ENCODE results near the gene NCKAP5. TPM values are rescaled to one million over a fixed set of nuclear protein-coding genes. Genes with fewer than 3 reads are reported as not detected.

The NCKAP5 gene
- total RNA-seq, 4 donors from 2014 or later, result 0.55 to 6.6 (median 3.3) TPM; not detected in 1

DNA sequence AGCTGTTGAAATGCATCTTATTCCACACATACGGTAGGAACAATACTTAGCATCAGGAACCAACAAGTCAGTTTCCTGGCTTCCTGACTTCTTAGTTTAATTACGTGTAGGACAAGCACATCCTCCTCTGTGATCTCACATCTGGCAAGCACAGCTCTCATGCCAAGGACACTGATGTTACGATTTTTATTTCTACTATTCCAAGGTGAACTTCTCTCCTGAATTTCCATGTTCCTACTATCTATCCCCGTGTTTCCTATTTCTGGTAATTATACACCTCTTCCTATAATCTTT lies 374.0 kb downstream of the NCKAP5 start:
- no peak overlapping the region for H3K4me3 ChIP-seq
- DNase-seq, result no peak
- no peaks in the 10 kb centered on the region for H3K4me1 ChIP-seq
- H3K27ac ChIP-seq, result no peak overlapping the region
- no peaks in the 10 kb centered on the region for H3K27me3 ChIP-seq
- intact Hi-C loops (cut with DNase I; ENCODE audit: low total_unique reads), result no loop called here
- H3K36me3 ChIP-seq, result no peaks in the 10 kb centered on the region
- no peaks in the 10 kb centered on the region for H3K9me3 ChIP-seq
- TF ChIP-seq POLR2A (IDR thresholded peaks at IDR 0.05) (no peak), CTCF (IDR thresholded peaks at IDR 0.05) (no peak)

GRCh38 chr2:133193544-133194361 lies 374.5 kb downstream of the NCKAP5 start:
- H3K36me3 ChIP-seq, result no peaks in the 10 kb centered on the region
- no peak for DNase-seq
- no peaks in the 10 kb centered on the region for H3K9me3 ChIP-seq
- no peak overlapping the region for H3K4me3 ChIP-seq
- no peak overlapping the region for H3K27ac ChIP-seq
- TF ChIP-seq POLR2A (IDR thresholded peaks at IDR 0.05) (no peak), CTCF (IDR thresholded peaks at IDR 0.05) (no peak)
- no peaks in the 10 kb centered on the region for H3K27me3 ChIP-seq
- H3K4me1 ChIP-seq, result no peaks in the 10 kb centered on the region
- intact Hi-C loops (cut with DNase I; ENCODE audit: low total_unique reads), result no loop called here

GRCh38 chr2:133192028-133192427 lies 376.2 kb downstream of the NCKAP5 start:
- no peak overlapping the region for H3K4me3 ChIP-seq
- intact Hi-C loops (cut with DNase I; ENCODE audit: low total_unique reads), result no loop called here
- H3K9me3 ChIP-seq, result no peaks in the 10 kb centered on the region
- H3K36me3 ChIP-seq, result no peaks in the 10 kb centered on the region
- H3K27ac ChIP-seq, result no peak overlapping the region
- H3K27me3 ChIP-seq, result no peaks in the 10 kb centered on the region
- DNase-seq, result no peak
- H3K4me1 ChIP-seq, result no peaks in the 10 kb centered on the region
- TF ChIP-seq POLR2A (IDR thresholded peaks at IDR 0.05), result no peak
- TF ChIP-seq CTCF (IDR thresholded peaks at IDR 0.05), result no peak

GRCh38 chr2:133177196-133177595 lies 391.1 kb downstream of the NCKAP5 start:
- intact Hi-C loops (cut with DNase I; ENCODE audit: low total_unique reads), result no loop called here
- TF ChIP-seq CTCF (IDR thresholded peaks at IDR 0.05) (no peak), POLR2A (IDR thresholded peaks at IDR 0.05) (no peak)

GRCh38 chr2:133175926-133176325 lies 392.3 kb downstream of the NCKAP5 start:
- DNase-seq, result no peak
- intact Hi-C loops (cut with DNase I; ENCODE audit: low total_unique reads), result no loop called here
- no peak overlapping the region for H3K4me3 ChIP-seq
- H3K27ac ChIP-seq, result no peak overlapping the region
- no peaks in the 10 kb centered on the region for H3K27me3 ChIP-seq
- H3K9me3 ChIP-seq, result no peaks in the 10 kb centered on the region
- TF ChIP-seq POLR2A (IDR thresholded peaks at IDR 0.05) (no peak), CTCF (IDR thresholded peaks at IDR 0.05) (no peak)
- no peaks in the 10 kb centered on the region for H3K36me3 ChIP-seq
- H3K4me1 ChIP-seq, result no peaks in the 10 kb centered on the region

More at GRCh38 chr2:133177196-133177595, 391.1 kb downstream of the NCKAP5 start:
- DNase-seq, result no peak
- Histone ChIP-seq H3K27me3 (no peaks in the 10 kb centered on the region), H3K9me3 (no peaks in the 10 kb centered on the region), H3K4me3 (no peak overlapping the region), H3K27ac (no peak overlapping the region), H3K36me3 (no peaks in the 10 kb centered on the region), H3K4me1 (no peaks in the 10 kb centered on the region)
